Panc1 (cell line): ENCODE data around the gene CNBP.

Experiments used
- CTCF ChIP-seq: fragments of 450-650 bp; IDR thresholded peaks from 2 replicates; pipeline ENCODE4 v1.5.1; 2017; ENCODE audit warnings: mild to moderate bottlenecking
- POLR2AphosphoS5 ChIP-seq: IDR thresholded peaks from 2 replicates; pipeline ENCODE4 v1.6.1; 2012; ENCODE audit warnings: mild to moderate bottlenecking, low read depth, low read length, moderate library complexity
- SIN3A ChIP-seq: IDR thresholded peaks from 2 replicates; pipeline ENCODE4 v1.6.1; 2012; ENCODE audit warnings: low read depth, mild to moderate bottlenecking, low read length, moderate library complexity, borderline replicate concordance; ENCODE audit not compliant: insufficient read depth
- TF ChIP-seq, protein P1 (sequence below), 2 experiments: IDR thresholded peaks; 2 replicates each; pipeline ENCODE4 v1.6.1; 2011 to 2012; ENCODE audit warnings: low read depth in 2 of 2, control low read depth in 1 of 2, low read length in 1 of 2, mild to moderate bottlenecking in 1 of 2, moderate library complexity in 1 of 2; ENCODE audit not compliant: insufficient read depth in 1 of 2

GRCh38 chr3:129130291-129130813 is 53.3 kb downstream of the CNBP start:
- TF ChIP-seq CTCF (no peak), POLR2AphosphoS5 (no peak), SIN3A (no peak)
- TF ChIP-seq, protein P1, sequence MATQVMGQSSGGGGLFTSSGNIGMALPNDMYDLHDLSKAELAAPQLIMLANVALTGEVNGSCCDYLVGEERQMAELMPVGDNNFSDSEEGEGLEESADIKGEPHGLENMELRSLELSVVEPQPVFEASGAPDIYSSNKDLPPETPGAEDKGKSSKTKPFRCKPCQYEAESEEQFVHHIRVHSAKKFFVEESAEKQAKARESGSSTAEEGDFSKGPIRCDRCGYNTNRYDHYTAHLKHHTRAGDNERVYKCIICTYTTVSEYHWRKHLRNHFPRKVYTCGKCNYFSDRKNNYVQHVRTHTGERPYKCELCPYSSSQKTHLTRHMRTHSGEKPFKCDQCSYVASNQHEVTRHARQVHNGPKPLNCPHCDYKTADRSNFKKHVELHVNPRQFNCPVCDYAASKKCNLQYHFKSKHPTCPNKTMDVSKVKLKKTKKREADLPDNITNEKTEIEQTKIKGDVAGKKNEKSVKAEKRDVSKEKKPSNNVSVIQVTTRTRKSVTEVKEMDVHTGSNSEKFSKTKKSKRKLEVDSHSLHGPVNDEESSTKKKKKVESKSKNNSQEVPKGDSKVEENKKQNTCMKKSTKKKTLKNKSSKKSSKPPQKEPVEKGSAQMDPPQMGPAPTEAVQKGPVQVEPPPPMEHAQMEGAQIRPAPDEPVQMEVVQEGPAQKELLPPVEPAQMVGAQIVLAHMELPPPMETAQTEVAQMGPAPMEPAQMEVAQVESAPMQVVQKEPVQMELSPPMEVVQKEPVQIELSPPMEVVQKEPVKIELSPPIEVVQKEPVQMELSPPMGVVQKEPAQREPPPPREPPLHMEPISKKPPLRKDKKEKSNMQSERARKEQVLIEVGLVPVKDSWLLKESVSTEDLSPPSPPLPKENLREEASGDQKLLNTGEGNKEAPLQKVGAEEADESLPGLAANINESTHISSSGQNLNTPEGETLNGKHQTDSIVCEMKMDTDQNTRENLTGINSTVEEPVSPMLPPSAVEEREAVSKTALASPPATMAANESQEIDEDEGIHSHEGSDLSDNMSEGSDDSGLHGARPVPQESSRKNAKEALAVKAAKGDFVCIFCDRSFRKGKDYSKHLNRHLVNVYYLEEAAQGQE (IDR thresholded peaks at IDR 0.05; ENCODE audit: insufficient read depth in 1 of 2, low read depth in 2 of 2, low read length in 1 of 2) = no peak
